HCT116 (cell line): Measurements from ENCODE around the gene NID2. TPM values are rescaled to one million over a fixed set of nuclear protein-coding genes. Genes with fewer than 3 reads are reported as not detected.

ENCODE experiments used
- ATAC-seq: fragments of 200-7000 bp; cut with Tn5 transposase; 2 replicates; pipeline ENCODE4 v1.9.1; 2020; ENCODE audit warnings: mild to moderate bottlenecking, moderate library complexity
- BruUV-seq: library from RNA; stranded (reverse); fragments of 400-500 nt; replicated peaks from 2 replicates; lab custom pipeline; 2021; lab: Mats Ljungman, UMichigan
- CTCF ChIA-PET: fragments of 300-600 bp; sonication (Branson Sonifier 250); formaldehyde crosslinking; loops from one replicate; lab custom pipeline; 2021; ENCODE audit warnings: antibody characterized with exemption; lab: Charles Lee
- POLR2A ChIA-PET: fragments of 300-600, 350-600 bp; sonication (Branson Sonifier 250); formaldehyde crosslinking; loops from one replicate; lab custom pipeline; 2021; ENCODE audit warnings: antibody characterized with exemption; lab: Charles Lee
- RAD21 ChIA-PET, 2 experiments: fragments of 300-600 bp; sonication (Branson Sonifier 250); formaldehyde crosslinking; loops; one replicate each; lab custom pipeline; 2023; ENCODE audit warnings: low total read pairs in 2 of 2; ENCODE audit not compliant: uncharacterized antibody in 2 of 2, unreplicated experiment in 2 of 2, low non-redundant PET in 1 of 2; lab: Charles Lee
- DNase-seq: peaks from one replicate; pipeline ENCODE4 v3.0.0-alpha.2; 2010; ENCODE audit warnings: low read depth, low spot score
- H2AFZ ChIP-seq: fragments of 200-600 bp; shearing (Covaris generic), sonication (generic); 2 replicates; pipeline ENCODE4 v1.6.1; 2017; ENCODE audit warnings: low read depth, mixed run types, mixed read lengths, antibody characterized with exemption, low read length; ENCODE audit not compliant: poor library complexity, severe bottlenecking
- H3K27ac ChIP-seq: 2 replicates; pipeline ENCODE4 v1.5.1; 2012; ENCODE audit warnings: low read depth, low read length
- H3K27me3 ChIP-seq: fragments of 200-600 bp; sonication (generic); 2 replicates; pipeline ENCODE4 v1.6.1; 2016; ENCODE audit warnings: mixed run types, low read length, mixed read lengths; ENCODE audit not compliant: insufficient read depth
- H3K36me3 ChIP-seq, 2 experiments: fragments of 200-500 bp in 1 of 2; fragments of 200-600 bp in 1 of 2; sonication (Bioruptor generic) in 1 of 2; sonication (generic) in 1 of 2; 2 replicates each; pipeline versions ENCODE4 v1.5.1 to v1.6.1; 2014 to 2016; ENCODE audit warnings: low read length in 2 of 2, inconsistent platforms in 1 of 2, mixed read lengths in 1 of 2, mixed run types in 1 of 2; ENCODE audit not compliant: insufficient read depth in 2 of 2, control insufficient read depth in 1 of 2
- H3K4me1 ChIP-seq, 2 experiments: fragments of 200-600 bp in 1 of 2; sonication (generic) in 1 of 2; 2 replicates each; pipeline versions ENCODE4 v1.5.1 to v1.6.1; 2012 to 2017; ENCODE audit warnings: low read length in 2 of 2, inconsistent platforms in 1 of 2, mild to moderate bottlenecking in 1 of 2, mixed read lengths in 1 of 2, mixed run types in 1 of 2, moderate library complexity in 1 of 2; ENCODE audit not compliant: insufficient read depth in 2 of 2, control insufficient read depth in 1 of 2
- H3K4me2 ChIP-seq: fragments of 200-600 bp; sonication (generic); 2 replicates; pipeline ENCODE4 v1.6.1; 2017; ENCODE audit warnings: mixed run types, low read length, mixed read lengths
- H3K4me3 ChIP-seq, 2 experiments: fragments of 200-600 bp in 1 of 2; sonication (generic) in 1 of 2; replicated peaks in 1 of 2; 2 replicates each; pipeline ENCODE4 v1.5.1; 2011 to 2016; ENCODE audit warnings: low read length in 2 of 2, control low read depth in 1 of 2, low read depth in 1 of 2, mild to moderate bottlenecking in 1 of 2, mixed read lengths in 1 of 2, mixed run types in 1 of 2
- H3K79me2 ChIP-seq: fragments of 200-600 bp; sonication (generic); 2 replicates; pipeline ENCODE4 v1.6.1; 2017; ENCODE audit warnings: mild to moderate bottlenecking, mixed run types, low read length, moderate library complexity, mixed read lengths; ENCODE audit not compliant: insufficient read depth
- H3K9ac ChIP-seq: fragments of 200-600 bp; sonication (generic); 2 replicates; pipeline ENCODE4 v1.6.1; 2016; ENCODE audit warnings: low read length, mixed read lengths
- H3K9me2 ChIP-seq: fragments of 200-600 bp; sonication (generic), shearing (Covaris generic); 2 replicates; pipeline ENCODE4 v1.6.1; 2017; ENCODE audit warnings: mixed run types, mild to moderate bottlenecking, moderate library complexity; ENCODE audit not compliant: insufficient read depth
- H3K9me3 ChIP-seq, 2 experiments: fragments of 200-500 bp in 1 of 2; fragments of 200-600 bp in 1 of 2; sonication (Bioruptor generic) in 1 of 2; sonication (generic) in 1 of 2; 2 replicates each; pipeline ENCODE4 v1.6.1; 2014 to 2017; ENCODE audit warnings: low read length in 2 of 2, mixed read lengths in 2 of 2, inconsistent platforms in 1 of 2, low read depth in 1 of 2, mild to moderate bottlenecking in 1 of 2, mixed run types in 1 of 2, moderate library complexity in 1 of 2; ENCODE audit not compliant: control insufficient read depth in 1 of 2, insufficient read depth in 1 of 2
- H4K20me1 ChIP-seq: fragments of 200-600 bp; sonication (generic), shearing (Covaris generic); 2 replicates; pipeline ENCODE4 v1.6.1; 2017; ENCODE audit warnings: mixed run types, mild to moderate bottlenecking, moderate library complexity; ENCODE audit not compliant: insufficient read depth
- CBX3 ChIP-seq: IDR thresholded peaks from 2 replicates; pipeline ENCODE4 v1.6.1; 2012; ENCODE audit warnings: low read depth
- CEBPB ChIP-seq: IDR thresholded peaks from 2 replicates; pipeline ENCODE4 v1.6.1; 2012; ENCODE audit warnings: low read depth
- EGR1 ChIP-seq: IDR thresholded peaks from 2 replicates; pipeline ENCODE4 v1.6.1; 2012; ENCODE audit warnings: low read depth
- ELF1 ChIP-seq: IDR thresholded peaks from 2 replicates; pipeline ENCODE4 v1.6.1; 2012; ENCODE audit warnings: low read depth, borderline replicate concordance
- EZH2phosphoT487 ChIP-seq: fragments of 200-600 bp; IDR thresholded peaks from 2 replicates; pipeline ENCODE4 v1.6.1; 2018; ENCODE audit warnings: antibody characterized with exemption, borderline replicate concordance
- FOSL1 ChIP-seq: IDR thresholded peaks from 2 replicates; pipeline ENCODE4 v1.6.1; 2012; ENCODE audit warnings: low read depth
- JUND ChIP-seq: IDR thresholded peaks from 2 replicates; pipeline ENCODE4 v1.6.1; 2012
- POLR2AphosphoS5 ChIP-seq: IDR thresholded peaks from 2 replicates; pipeline ENCODE4 v1.6.1; 2011; ENCODE audit warnings: mild to moderate bottlenecking, low read depth, low read length, moderate library complexity
- RAD21 ChIP-seq: IDR thresholded peaks from 2 replicates; pipeline ENCODE4 v1.6.1; 2012; ENCODE audit warnings: low read depth, mild to moderate bottlenecking
- SP1 ChIP-seq: IDR thresholded peaks from 2 replicates; pipeline ENCODE4 v1.6.1; 2012; ENCODE audit warnings: low read depth
- SRF ChIP-seq: IDR thresholded peaks from 2 replicates; pipeline ENCODE4 v1.6.1; 2012; ENCODE audit warnings: low read depth
- TCF7L2 ChIP-seq: IDR thresholded peaks from 2 replicates; pipeline ENCODE4 v1.7.0; 2011; ENCODE audit warnings: borderline replicate concordance, inconsistent platforms; ENCODE audit not compliant: insufficient read depth, insufficient read length; ENCODE audit errors: extremely low read depth
- YY1 ChIP-seq: IDR thresholded peaks from 2 replicates; pipeline ENCODE4 v1.6.1; 2011; ENCODE audit warnings: low read length, low read depth, moderate library complexity, mild to moderate bottlenecking; ENCODE audit not compliant: insufficient replicate concordance; ENCODE audit errors: extremely low read depth
- ZFX ChIP-seq: fragments of 450-650 bp; IDR thresholded peaks from 2 replicates; pipeline ENCODE4 v1.6.1; 2017
- ZNF274 ChIP-seq: fragments of 200-500 bp; sonication (Bioruptor generic); IDR thresholded peaks from 2 replicates; pipeline ENCODE4 v1.6.1; 2014; ENCODE audit warnings: mild to moderate bottlenecking, low read depth, low read length, inconsistent platforms
- intact Hi-C: fragments of 100-400 bp; cut with micrococcal nuclease; formaldehyde crosslinking; loops from 2 replicates; pipeline ENCODE4 v1.10.0; 2022
- total RNA-seq: library from RNA; stranded (reverse); gene quantifications from one replicate; pipeline ENCODE4 v1.2.1, GENCODE V29; 2021; ENCODE audit not compliant: unreplicated experiment
- TF ChIP-seq, protein P1 (sequence below): IDR thresholded peaks from 2 replicates; pipeline ENCODE4 v1.6.1; 2012
- TF ChIP-seq, protein P2 (sequence below): IDR thresholded peaks from 2 replicates; pipeline ENCODE4 v1.6.1; 2012
- TF ChIP-seq, protein P3 (sequence below), 3 experiments: fragments of 200-600 bp in 1 of 3; sonication (generic) in 1 of 3; IDR thresholded peaks in 2 of 3; conservative IDR thresholded peaks in 1 of 3; 2 replicates each; pipeline ENCODE4 v1.5.1; 2012 to 2017; ENCODE audit warnings: low read depth in 2 of 3, low read length in 2 of 3, antibody characterized with exemption in 1 of 3, borderline replicate concordance in 1 of 3, control low read depth in 1 of 3, mild to moderate bottlenecking in 1 of 3, mixed read lengths in 1 of 3, mixed run types in 1 of 3, moderate library complexity in 1 of 3; ENCODE audit not compliant: insufficient read depth in 1 of 3

NID2 gene
- total RNA-seq, 1 experiment from 2014 or later: 0.84 TPM

- ChIA-PET RAD21 (no interaction called here), POLR2A (no interaction called here), CTCF (no interaction called here)
- Histone ChIP-seq H3K9me3 (no peaks in the 10 kb centered on the region), H3K4me2 (no peak overlapping the region), H3K36me3 (no peaks in the 10 kb centered on the region), H3K27me3 (peaks cover 6% of the 10 kb centered on the region; the same call in 1 of the 2 replicates), H3K4me3 (no peak overlapping the region), H3K79me2 (no peaks in the 10 kb centered on the region), H3K27ac (no peak overlapping the region), H3K4me1 (no peaks in the 10 kb centered on the region), H2AFZ (no peak overlapping the region), H3K9ac (no peak overlapping the region), H3K9me2 (no peaks in the 10 kb centered on the region), H4K20me1 (no peaks in the 10 kb centered on the region)
- intact Hi-C loops: no loop called here
- no peak for TF ChIP-seq ZNF274
- TF ChIP-seq ZFX: no peak
- TF ChIP-seq SP1: no peak
- TF ChIP-seq JUND: no peak
- TF ChIP-seq CEBPB: no peak
- TF ChIP-seq RAD21: no peak
- no peak for TF ChIP-seq SRF
- no peak for TF ChIP-seq EZH2phosphoT487
- TF ChIP-seq, protein P1, sequence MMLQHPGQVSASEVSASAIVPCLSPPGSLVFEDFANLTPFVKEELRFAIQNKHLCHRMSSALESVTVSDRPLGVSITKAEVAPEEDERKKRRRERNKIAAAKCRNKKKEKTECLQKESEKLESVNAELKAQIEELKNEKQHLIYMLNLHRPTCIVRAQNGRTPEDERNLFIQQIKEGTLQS: no peak
- TF ChIP-seq POLR2AphosphoS5: no peak
- TF ChIP-seq CBX3: no peak
- no peak for TF ChIP-seq TCF7L2
- TF ChIP-seq, protein P2, sequence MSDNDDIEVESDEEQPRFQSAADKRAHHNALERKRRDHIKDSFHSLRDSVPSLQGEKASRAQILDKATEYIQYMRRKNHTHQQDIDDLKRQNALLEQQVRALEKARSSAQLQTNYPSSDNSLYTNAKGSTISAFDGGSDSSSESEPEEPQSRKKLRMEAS: no peak
- no peak for TF ChIP-seq ELF1
- no peak for TF ChIP-seq EGR1
- TF ChIP-seq, protein P3, sequence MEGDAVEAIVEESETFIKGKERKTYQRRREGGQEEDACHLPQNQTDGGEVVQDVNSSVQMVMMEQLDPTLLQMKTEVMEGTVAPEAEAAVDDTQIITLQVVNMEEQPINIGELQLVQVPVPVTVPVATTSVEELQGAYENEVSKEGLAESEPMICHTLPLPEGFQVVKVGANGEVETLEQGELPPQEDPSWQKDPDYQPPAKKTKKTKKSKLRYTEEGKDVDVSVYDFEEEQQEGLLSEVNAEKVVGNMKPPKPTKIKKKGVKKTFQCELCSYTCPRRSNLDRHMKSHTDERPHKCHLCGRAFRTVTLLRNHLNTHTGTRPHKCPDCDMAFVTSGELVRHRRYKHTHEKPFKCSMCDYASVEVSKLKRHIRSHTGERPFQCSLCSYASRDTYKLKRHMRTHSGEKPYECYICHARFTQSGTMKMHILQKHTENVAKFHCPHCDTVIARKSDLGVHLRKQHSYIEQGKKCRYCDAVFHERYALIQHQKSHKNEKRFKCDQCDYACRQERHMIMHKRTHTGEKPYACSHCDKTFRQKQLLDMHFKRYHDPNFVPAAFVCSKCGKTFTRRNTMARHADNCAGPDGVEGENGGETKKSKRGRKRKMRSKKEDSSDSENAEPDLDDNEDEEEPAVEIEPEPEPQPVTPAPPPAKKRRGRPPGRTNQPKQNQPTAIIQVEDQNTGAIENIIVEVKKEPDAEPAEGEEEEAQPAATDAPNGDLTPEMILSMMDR (IDR thresholded peaks at IDR 0.05 in 2 of 3, conservative IDR thresholded peaks at IDR 0.05 in 1 of 3; ENCODE audit: borderline replicate concordance in 1 of 3, insufficient read depth in 1 of 3, low read depth in 2 of 3, low read length in 2 of 3): no peak
- TF ChIP-seq YY1: no peak
- no peak for TF ChIP-seq FOSL1
- no TSS peak for BruUV-seq
- ATAC-seq: no peak
- no peak for DNase-seq
These were observed 23.1 kb upstream of the NID2 start for GRCh38 chr14:52091928-52092327.
